EL (cell line): ENCODE data around the gene MAP1S.

ENCODE experiments used
- DNase-seq: peaks from one replicate; pipeline ENCODE4 v3.0.0-alpha.2; 2016

Gene MAP1S

DNA sequence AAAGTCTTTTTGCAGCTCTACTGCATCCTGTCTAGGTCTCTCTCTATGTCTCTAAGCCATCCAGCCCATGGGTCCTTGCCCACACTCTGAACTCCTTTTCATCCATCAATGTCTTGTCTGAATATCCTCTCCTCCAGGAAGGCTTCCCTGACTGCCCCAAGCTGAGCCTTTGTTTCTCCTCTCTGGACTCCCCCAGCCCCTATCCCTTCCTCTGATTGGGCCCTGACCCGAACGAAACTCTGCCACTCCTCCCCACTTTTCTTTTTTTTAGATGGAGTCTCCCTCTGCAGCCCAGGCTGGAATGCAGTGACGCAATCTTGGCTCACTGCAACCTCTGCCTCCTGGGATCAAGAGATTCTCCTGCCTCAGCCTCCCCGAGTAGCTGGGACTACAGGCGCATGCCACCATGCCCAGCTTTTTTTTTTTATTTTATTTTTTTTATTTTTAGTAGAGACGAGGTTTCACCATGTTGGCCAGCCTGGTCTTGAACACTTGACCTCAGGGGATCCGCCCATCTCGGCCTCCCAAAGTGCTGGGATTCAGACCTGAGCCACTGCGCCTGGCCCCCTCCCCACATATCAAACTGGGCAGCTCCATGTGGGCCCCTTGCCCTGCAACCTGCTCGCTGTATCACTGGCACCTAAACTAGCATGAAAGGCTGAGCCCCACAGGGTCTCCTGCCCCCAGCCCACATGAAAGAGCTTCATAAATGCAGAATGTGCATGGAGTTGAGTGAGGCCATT is 30.3 kb upstream of the MAP1S start:
- DNase-seq = no peak

- DNase-seq = no peak
Observed at GRCh38 chr19:17692566-17692965, 26.7 kb upstream of the MAP1S start.

DNA sequence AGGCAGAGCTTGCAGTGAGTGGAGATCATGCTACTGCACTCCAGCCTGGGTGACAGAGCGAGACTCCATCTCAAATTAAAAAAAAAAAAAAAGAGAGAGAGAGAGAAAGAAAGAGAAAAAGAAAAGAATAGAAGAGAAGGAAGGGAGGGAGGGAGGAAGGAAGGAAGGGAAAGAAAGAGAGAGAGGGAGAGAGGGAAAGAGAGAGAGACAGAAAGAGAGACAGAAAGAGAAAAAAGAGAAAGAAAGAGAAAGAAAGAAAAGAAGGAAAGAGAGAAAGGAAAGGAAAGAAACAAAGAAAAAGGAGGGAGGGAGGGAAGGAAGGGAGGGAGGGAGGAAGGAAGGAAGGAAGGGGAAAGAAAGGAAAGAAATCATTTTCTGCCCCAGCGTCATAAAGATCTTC is 24.1 kb upstream of the MAP1S start:
- DNase-seq = no peak

DNA sequence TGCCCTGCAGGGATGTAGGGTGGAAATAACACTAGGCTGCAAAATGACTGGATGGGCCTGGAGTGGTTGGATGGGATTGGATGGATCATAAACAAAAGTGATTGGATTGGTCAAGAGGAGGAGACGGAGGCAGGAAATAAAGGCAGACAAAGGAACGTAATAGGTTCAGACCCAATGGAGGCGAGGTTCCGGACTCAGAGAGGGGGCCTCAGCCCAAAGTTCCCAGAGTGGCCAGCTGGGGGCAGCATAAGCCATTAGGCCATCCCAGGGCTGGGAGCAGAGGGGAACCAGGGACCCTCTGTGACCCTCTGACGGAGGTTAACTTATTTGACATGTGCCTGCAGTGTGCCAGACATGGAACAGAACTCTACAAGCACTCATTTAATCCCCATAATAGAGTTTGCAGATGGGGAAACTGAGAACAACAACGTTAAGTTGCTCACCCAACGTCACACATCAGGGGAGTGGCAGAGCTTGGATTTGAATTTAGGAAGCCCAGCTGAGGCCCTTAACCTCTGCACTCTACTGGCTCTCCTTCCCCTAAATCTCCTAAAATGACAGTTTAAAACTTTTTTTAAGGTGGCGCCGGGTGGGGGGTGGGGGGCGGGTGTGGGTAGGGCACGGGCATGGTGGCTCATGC is 15.3 kb upstream of the MAP1S start:
- peak; percentile 26 for DNase-seq

DNA sequence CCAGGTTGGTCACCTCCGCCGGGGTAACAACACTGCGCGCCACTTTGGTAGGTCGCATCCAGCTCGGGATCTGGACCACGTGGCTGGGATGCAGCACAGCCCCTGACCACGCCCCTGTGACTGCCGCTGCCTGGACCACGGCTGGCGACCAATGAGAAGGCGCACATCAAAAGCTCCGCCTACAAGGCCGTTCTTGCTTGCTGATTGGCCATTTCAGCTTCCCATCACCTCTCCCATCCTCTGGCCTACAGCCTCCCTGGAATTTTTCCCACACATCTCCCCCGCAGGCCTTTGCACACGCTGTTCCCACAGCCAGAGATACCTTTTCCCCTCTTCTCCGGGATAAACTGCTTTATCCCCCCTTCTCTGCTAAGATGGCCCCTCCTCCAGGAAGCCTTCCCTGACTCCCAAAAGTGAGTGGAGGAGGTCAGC is 12.5 kb upstream of the MAP1S start:
- DNase-seq = peak; percentile 50

DNA sequence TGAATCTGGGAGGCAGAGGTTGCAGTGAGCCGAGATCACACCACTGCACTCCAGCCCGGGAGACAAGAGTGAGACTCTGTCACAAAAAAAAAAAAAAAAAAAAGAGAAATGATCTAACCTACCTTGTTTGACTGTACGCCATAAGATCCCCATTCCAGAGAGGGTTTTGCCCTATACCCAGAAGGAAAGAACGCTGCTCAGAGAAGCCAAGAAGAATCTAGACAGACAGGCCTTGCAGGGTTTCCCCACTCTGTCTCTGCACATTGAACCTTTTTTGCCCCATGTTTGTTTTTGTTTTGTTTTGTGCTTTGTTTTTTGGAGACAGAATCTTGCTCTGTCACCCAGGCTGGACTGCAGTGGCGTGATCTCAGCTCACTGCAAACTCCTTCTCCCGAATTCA is 7.4 kb upstream of the MAP1S start:
- DNase-seq = no peak

GRCh38 chr19:17716309-17716929 is 2.9 kb upstream of the MAP1S start:
- DNase-seq = no peak

DNA sequence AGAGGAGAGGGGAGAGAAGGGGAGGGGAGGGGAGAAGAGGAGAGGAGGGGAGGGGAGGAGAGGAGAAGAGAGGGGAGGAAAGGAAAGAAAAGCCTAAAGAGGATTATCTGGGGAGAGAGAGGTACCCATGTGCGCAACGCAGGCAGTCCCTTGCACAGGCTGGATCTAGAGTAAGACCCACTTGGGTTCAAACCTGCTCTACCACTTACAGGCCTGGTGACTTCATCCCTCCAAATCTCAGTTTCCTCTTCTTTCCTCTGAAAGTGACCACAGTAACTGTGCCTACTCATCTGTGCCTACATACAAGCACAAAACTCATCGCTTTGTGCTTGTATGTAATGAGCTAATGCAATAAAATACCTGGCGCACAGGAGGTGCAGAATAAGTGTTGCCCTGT is 732 bp upstream of the MAP1S start:
- DNase-seq = no peak

GRCh38 chr19:17719730-17720400 is 585 bp downstream of the MAP1S start:
- DNase-seq = no peak

DNA sequence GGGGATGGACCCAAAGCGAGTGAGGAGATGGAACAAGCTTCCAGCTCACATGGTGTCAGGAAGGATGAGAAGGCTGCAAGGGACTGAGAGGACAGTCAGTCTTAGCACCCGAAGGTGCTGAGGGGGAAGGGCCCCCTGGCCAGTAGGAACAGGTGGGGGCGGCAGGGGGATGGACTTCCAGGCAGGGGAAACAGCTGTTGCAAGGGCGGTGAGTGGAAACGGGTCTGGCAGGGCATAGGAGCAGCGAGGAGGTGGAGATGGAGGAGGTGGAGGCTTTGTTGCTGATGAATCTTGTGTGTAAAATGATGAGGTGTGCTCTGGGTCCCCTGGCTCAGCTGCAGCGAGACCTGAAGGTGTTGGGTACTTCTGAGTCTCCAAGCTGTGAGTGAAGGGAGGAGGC is 1.2 kb downstream of the MAP1S start:
- no peak for DNase-seq

- no peak for DNase-seq
Observed at GRCh38 chr19:17721111-17721628, 1.9 kb downstream of the MAP1S start.

- peak; percentile 56 for DNase-seq
Observed at GRCh38 chr19:17721821-17722220, 2.5 kb downstream of the MAP1S start.

GRCh38 chr19:17722655-17723240 is 3.5 kb downstream of the MAP1S start:
- no peak for DNase-seq

DNA sequence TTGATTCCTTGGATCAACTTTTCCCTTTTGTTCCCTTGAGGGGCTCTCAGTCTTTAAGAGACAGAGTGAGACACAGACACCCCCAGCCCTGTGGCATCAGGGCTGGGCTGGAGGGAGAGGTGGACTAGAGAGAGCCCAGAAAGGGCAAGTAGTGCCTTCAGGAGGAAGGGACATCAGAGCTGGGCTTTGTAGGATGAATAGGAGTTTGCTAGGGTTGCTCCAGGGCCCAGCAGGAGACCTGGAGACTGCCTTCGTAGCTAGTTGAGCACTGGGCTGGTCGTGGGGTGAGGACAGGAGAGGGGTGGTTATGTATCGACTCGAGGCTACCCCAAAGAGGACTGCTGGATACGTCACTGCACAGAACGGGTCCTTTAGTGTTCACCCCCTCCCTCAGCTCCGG is 5.4 kb downstream of the MAP1S start:
- DNase-seq = no peak

DNA sequence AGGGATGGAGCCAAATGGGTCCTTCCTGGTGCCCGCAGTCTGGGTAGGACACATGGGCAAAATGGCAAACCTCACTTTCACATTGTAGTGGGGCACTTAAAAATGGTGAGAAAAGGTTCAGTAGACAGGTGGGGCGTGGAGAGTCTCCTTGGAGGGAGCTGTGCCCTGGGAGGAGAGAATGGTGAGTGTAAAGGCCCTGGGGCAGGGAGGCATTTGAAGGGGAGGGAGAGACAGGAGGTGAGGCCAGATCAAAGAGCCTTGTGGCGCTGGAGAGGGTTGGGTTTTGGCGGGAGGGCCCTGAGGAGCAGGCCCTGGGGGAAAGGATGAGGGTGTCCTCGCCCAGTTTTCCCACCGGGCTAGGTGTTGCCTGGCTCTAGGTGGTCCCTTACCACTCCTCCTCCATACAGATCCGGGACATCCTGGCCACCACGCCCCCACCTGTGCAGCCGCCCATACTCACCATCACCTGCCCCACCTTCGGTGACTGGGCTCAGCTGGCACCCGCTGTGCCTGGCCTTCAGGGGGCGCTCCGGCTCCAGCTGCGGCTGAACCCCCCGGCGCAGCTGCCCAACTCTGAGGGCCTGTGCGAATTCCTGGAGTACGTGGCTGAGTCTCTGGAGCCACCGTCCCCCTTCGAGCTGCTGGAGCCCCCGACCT is 6.3 kb downstream of the MAP1S start:
- DNase-seq = no peak

GRCh38 chr19:17726136-17726741 is 7.0 kb downstream of the MAP1S start:
- no peak for DNase-seq

DNA sequence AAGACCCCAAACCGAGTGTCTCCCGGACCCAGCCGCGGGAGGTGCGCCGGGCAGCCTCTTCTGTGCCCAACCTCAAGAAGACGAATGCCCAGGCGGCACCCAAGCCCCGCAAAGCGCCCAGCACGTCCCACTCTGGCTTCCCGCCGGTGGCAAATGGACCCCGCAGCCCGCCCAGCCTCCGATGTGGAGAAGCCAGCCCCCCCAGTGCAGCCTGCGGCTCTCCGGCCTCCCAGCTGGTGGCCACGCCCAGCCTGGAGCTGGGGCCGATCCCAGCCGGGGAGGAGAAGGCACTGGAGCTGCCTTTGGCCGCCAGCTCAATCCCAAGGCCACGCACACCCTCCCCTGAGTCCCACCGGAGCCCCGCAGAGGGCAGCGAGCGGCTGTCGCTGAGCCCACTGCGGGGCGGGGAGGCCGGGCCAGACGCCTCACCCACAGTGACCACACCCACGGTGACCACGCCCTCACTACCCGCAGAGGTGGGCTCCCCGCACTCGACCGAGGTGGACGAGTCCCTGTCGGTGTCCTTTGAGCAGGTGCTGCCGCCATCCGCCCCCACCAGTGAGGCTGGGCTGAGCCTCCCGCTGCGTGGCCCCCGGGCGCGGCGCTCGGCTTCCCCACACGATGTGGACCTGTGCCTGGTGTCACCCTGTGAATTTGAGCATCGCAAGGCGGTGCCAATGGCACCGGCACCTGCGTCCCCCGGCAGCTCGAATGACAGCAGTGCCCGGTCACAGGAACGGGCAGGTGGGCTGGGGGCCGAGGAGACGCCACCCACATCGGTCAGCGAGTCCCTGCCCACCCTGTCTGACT is 7.9 kb downstream of the MAP1S start:
- DNase-seq = no peak

- DNase-seq = no peak
Observed at GRCh38 chr19:17727843-17728242, 8.6 kb downstream of the MAP1S start.

GRCh38 chr19:17733127-17733526 is 13.8 kb downstream of the MAP1S start:
- DNase-seq = no peak

DNA sequence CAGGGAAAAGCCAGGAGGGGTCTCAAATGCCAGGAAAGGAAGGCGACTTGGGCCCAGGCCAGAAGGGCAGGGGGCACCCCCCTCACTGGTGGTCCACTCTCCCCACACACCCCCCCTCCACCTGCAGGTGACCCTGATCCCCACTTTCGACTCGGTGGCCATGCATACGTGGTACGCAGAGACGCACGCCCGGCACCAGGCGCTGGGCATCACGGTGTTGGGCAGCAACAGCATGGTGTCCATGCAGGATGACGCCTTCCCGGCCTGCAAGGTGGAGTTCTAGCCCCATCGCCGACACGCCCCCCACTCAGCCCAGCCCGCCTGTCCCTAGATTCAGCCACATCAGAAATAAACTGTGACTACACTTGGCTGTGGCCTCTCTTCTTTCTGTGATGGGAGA is 14.9 kb downstream of the MAP1S start:
- no peak for DNase-seq

DNA sequence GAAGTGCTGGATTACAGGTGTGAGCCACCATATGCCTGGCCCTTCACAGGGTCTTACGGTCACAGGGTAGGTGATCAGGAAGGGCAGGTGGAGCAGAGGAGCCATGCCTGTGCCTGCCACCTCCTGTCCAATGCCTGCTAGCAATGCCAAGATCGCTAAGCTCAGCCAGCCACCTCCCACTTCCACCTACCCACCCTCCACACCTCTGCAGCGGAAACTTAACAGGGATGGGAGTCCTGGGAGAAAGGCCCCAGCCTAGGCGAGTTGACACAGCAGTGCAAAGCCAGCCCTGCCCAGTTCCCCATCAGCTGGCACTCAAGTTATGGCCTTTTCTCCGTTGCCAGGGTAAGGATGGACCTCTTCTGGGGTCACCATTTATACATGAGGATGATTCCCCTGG is 16.1 kb downstream of the MAP1S start:
- DNase-seq = no peak
